WERI-Rb-1 (cell line): ENCODE data around the gene RHOG.

ENCODE experiments used
- DNase-seq: peaks from one replicate; pipeline ENCODE4 v3.0.0-alpha.2; 2020
- H3K27ac ChIP-seq: fragments of 250-450 bp; sonication (Bioruptor Pico); 2 replicates; pipeline ENCODE4 v1.5.1; 2020; ENCODE audit warnings: mild to moderate bottlenecking, moderate library complexity
- H3K27me3 ChIP-seq: fragments of 250-450 bp; sonication (Bioruptor Pico); 2 replicates; pipeline ENCODE4 v1.5.1; 2021; ENCODE audit warnings: mild to moderate bottlenecking, low read depth, moderate library complexity; ENCODE audit not compliant: insufficient read depth, severe bottlenecking
- H3K36me3 ChIP-seq: fragments of 250-450 bp; sonication (Bioruptor Pico); 2 replicates; pipeline ENCODE4 v1.5.1; 2020; ENCODE audit warnings: mild to moderate bottlenecking, moderate library complexity
- H3K4me3 ChIP-seq: 2 replicates; pipeline ENCODE4 v1.5.1; 2011; ENCODE audit warnings: low read depth, mild to moderate bottlenecking, control low read depth, low read length
- H3K9me3 ChIP-seq: fragments of 250-450 bp; sonication (Bioruptor Pico); 2 replicates; pipeline ENCODE4 v1.5.1; 2021; ENCODE audit warnings: mild to moderate bottlenecking, moderate library complexity; ENCODE audit not compliant: severe bottlenecking
- CTCF ChIP-seq: IDR thresholded peaks from 2 replicates; pipeline ENCODE4 v1.5.1; 2011; ENCODE audit warnings: low read depth, mild to moderate bottlenecking, control low read depth, inconsistent platforms, low read length

RHOG gene

GRCh38 chr11:3841426-3842350 lies 929 bp upstream of the RHOG start:
- peak; percentile 87 for DNase-seq
- peak; percentile 84 for TF ChIP-seq CTCF
- no peaks in the 10 kb centered on the region for H3K9me3 ChIP-seq

GRCh38 chr11:3840004-3840869 lies 522 bp downstream of the RHOG start:
- H3K27ac ChIP-seq = peak overlapping the region; percentile 77

More at GRCh38 chr11:3841426-3842350, 929 bp upstream of the RHOG start:
- H3K27ac ChIP-seq = peak overlapping the region; percentile 66
- peak overlapping the region; percentile 83 for H3K4me3 ChIP-seq
- H3K27me3 ChIP-seq = no peaks in the 10 kb centered on the region
- peaks cover 6% of the 10 kb centered on the region; the same call in 1 of the 2 replicates for H3K36me3 ChIP-seq

GRCh38 chr11:3838504-3838903 lies 2.3 kb downstream of the RHOG start:
- no peak overlapping the region for H3K4me3 ChIP-seq
- DNase-seq = no peak
- H3K9me3 ChIP-seq = no peaks in the 10 kb centered on the region
- H3K36me3 ChIP-seq = peaks cover 6% of the 10 kb centered on the region
- no peaks in the 10 kb centered on the region for H3K27me3 ChIP-seq
- H3K27ac ChIP-seq = no peak overlapping the region
- no peak for TF ChIP-seq CTCF

More at GRCh38 chr11:3840004-3840869, 522 bp downstream of the RHOG start:
- Histone ChIP-seq H3K9me3 (no peaks in the 10 kb centered on the region), H3K36me3 (peaks cover 6% of the 10 kb centered on the region; the same call in 1 of the 2 replicates), H3K27me3 (no peaks in the 10 kb centered on the region), H3K4me3 (peak overlapping the region; percentile 83)
- TF ChIP-seq CTCF = no peak
- DNase-seq = no peak

GRCh38 chr11:3837793-3838192 lies 3.0 kb downstream of the RHOG start:
- DNase-seq = no peak
- Histone ChIP-seq H3K36me3 (peaks cover 10% of the 10 kb centered on the region), H3K4me3 (no peak overlapping the region)

GRCh38 chr11:3836903-3837302 lies 3.9 kb downstream of the RHOG start:
- TF ChIP-seq CTCF = no peak
- Histone ChIP-seq H3K36me3 (peaks cover 10% of the 10 kb centered on the region), H3K27ac (no peak overlapping the region), H3K27me3 (no peaks in the 10 kb centered on the region), H3K9me3 (no peaks in the 10 kb centered on the region), H3K4me3 (no peak overlapping the region)
- no peak for DNase-seq

More at GRCh38 chr11:3837793-3838192, 3.0 kb downstream of the RHOG start:
- Histone ChIP-seq H3K9me3 (no peaks in the 10 kb centered on the region), H3K27me3 (no peaks in the 10 kb centered on the region), H3K27ac (no peak overlapping the region)
- no peak for TF ChIP-seq CTCF
